HG03280 (cell line): ENCODE results near the gene RNASE7.

Experiments
- ATAC-seq: cut with Tn5 transposase; IDR thresholded peaks from one replicate; pipeline ENCODE4 v1.9.1; 2021; ENCODE audit warnings: mild to moderate bottlenecking, moderate library complexity; ENCODE audit not compliant: unreplicated experiment

The RNASE7 gene

GRCh38 chr14:21042918-21043317 lies 756 bp downstream of the RNASE7 start:
- ATAC-seq = no peak

DNA sequence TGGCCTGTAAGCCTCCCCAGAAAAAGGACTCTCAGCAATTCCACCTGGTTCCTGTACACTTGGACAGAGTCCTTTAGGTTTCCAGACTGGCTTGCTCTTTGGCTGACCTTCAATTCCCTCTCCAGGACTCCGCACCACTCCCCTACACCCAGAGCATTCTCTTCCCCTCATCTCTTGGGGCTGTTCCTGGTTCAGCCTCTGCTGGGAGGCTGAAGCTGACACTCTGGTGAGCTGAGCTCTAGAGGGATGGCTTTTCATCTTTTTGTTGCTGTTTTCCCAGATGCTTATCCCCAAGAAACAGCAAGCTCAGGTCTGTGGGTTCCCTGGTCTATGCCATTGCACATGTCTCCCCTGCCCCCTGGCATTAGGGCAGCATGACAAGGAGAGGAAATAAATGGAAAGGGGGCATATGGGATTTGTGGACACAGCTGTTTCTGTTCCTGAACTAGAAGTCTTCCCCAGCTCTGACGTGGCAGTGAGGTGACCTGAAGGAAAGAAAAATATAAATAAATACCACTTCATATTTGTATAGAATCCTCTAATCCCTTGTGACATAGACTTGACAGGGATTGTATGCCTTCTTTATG lies 1.3 kb downstream of the RNASE7 start:
- no peak for ATAC-seq

GRCh38 chr14:21043974-21044618 lies 1.9 kb downstream of the RNASE7 start:
- ATAC-seq = no peak

DNA sequence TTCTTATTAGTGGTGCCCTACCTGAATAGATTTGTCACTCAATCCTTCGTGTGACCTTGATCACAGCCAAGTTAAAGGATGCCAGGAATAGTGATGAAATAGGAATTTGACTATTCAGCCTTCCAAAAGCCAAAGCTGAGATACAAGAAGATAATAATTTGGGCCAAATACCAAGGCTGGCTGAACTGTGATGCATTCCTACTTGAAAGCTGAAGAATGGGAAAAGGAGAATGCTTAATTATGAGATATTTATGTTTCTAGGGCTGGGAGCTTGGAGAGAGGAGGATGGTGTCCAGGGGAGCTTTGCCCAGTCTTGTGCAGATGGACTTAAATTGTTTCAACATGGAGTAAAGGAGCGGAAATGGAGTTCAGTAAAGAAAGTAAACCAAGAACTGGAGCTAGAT lies 5.2 kb downstream of the RNASE7 start:
- no peak for ATAC-seq

- no peak for ATAC-seq
Observed at GRCh38 chr14:21048638-21049037, 6.5 kb downstream of the RNASE7 start.

DNA sequence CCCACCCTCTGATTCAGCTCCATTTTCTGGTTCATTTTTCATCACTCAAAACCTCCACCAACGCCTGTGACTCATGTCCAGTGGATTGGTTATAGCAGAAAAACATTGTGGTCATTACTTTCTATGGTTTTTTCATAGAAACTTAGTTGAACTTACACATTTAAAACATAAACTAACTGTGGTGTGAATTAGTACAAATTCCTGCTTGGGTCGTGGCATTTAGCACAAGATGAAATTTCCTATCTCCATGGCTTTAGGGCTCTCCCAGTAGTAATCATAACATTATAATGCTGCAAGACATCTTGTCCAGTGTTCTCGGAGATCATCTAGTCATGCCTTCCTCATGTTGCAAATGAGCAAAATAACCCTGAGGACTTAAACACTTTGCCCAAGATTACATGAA lies 7.1 kb downstream of the RNASE7 start:
- ATAC-seq = no peak

DNA sequence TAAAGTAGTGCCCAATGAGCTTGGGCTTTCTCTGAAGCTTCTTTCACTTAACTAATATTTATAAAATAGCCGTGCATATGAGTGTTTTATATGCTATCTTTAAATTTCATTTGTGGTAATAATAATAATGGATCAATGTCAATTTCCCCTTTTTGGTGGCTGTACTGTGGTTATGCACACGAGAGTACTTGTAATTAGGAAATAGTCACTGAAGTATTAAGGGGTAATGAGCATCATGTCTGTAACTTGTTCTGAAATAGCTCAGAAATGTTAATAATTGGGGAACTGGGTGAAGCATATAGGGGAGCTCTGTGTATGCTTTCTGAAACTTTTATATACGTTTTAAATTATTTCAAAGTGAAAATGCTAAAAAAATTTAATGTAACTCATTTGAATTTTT lies 8.4 kb downstream of the RNASE7 start:
- ATAC-seq = no peak

DNA sequence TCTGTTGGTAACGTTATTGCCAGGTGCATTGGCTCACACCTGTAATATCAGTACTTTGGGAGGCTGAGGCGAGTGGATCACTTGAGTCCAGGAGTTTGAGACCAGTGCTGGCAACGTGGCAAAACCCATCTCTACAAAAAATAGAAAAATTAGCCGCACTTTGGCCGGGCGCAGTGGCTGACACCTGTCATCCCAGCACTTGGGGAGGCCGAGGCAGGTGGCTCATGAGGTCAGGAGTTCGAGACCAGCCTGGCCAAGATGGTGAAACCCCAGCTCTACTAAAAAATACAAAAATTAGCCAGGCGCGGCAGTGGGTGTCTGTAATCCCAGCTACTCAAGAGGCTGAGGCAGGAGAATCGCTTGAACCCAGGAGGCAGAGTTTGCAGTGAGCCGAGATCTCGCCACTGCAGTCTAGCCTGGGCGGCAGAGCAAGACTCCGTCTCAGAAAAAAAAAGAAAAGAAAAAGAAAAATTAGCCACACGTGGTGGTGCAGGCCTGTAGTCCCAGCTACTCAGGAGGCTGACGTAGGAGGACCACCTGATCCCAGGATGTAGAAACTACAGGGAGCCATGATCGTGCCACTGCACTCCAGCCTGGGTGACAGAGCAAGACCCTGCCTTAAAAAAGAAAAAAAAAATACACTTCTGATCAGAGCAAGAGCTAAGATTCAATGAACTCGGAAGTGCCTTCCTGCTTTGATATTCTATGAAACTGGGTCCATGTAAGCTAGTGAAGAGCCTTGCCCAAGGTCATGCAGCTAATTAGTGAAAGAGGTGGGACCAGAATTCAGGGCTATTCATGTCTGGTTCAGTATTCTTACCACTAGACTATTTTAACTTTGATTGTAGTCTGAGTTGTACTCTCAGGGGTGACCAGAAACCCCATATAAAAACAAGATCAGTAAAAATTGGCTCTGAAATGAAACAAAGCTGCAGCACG lies 11.3 kb downstream of the RNASE7 start:
- ATAC-seq = no peak

DNA sequence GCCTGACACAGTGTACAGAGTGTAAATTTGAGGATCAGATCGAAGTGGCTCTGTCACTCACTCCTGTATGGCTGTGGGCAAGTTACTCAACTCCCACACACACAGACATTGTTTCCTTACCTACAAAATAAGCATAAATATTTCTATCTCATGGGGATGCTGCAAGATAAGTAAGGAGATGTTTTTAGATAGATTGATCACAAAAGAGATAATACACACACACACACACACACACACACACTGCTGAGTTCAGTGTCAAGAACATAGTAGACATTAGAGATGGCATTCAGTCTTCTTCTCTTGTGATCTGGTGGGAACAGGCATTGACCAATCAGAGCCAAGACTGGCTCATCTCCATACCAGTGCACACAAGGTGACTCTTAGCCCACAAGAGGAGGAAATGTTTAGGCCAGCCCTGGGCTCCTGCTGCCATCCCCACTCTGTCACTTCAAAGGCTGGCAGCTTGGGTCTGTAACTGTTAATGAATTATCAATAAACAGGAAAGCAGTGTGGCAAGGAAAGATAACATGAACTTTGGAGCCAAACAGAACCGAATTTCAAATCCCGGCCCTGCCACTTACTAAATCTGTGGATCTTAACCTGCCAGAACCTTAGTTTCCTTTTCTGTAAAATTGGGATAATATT lies 12.1 kb downstream of the RNASE7 start:
- no peak for ATAC-seq

DNA sequence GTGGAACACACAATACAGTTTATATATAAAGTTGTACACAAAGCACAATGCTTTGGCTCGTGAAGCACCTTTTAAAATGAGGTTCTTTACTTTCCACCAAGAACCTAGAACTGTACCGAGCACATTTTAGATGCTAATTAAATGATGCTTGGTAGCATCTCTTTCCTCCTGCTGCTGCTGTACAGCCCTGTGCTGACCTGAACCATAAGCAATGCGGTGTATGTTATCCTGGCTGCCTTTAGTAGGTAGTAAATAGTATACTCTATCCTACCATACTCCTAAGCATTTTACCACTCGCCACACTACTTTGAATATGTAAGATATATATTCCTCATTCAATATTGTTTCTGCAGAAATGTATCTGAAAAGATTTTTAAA lies 12.6 kb downstream of the RNASE7 start:
- ATAC-seq = no peak

DNA sequence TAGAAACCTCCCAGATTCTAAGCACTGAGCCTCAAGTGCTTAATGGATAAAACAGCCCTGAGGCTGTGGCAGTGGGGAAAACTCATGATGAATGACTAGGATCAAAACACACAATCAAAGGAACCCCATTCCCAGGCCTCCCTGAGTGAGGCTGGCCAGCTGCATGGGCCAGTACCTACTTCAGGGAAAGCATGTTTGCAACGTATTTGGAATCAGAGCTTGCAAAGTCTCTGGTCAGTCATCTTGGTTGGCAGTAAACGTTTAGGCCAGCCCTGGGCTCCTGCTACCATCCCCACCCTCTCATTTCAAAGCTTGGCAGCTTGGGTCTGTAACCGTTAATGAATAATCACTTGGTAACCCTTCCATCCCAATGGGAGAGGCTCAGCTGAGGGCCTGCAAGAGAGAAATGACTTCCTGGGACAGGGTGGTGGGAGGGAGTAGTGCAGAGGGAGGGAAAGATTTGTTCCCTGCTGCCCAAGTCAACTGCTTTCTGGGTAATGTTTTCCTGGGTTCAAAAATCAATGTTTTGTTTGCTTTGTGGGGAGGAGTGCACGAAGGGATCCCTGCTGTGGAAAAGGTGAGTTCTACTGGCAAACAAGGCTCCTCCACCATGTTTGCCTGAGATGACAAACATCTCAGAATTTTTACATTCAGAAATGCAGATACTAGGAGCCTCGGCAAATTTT lies 13.4 kb downstream of the RNASE7 start:
- ATAC-seq = no peak

DNA sequence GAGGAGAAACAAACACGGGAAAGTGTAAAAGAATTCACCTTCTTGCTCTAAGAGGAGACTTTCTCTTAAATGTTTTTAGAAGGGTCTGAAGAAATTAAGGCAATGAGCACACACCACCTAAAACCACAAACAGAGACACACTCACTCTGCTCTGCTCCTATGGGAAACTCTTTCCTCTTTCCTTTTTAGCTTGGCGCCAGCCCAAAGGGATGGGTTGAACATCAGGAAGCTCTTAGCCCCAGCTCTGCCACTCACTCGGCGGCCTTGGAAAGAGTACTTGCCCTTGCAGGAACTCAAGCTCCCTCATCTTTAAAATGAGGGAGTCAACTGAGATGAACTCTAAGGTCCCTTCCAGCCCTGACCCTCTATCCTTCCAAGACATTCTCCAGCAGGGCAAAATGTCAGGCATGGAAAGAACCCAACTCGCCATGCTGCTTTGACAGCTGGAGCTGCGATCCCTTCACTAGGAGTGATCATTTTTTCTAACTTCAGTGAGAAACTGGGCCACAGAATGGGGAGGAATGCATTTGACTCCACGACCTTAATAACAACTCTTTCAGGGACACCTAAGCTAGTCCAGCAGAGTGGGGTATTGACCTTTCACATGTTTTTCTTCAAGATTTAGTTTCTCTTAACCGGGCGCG lies 14.5 kb downstream of the RNASE7 start:
- ATAC-seq = no peak

DNA sequence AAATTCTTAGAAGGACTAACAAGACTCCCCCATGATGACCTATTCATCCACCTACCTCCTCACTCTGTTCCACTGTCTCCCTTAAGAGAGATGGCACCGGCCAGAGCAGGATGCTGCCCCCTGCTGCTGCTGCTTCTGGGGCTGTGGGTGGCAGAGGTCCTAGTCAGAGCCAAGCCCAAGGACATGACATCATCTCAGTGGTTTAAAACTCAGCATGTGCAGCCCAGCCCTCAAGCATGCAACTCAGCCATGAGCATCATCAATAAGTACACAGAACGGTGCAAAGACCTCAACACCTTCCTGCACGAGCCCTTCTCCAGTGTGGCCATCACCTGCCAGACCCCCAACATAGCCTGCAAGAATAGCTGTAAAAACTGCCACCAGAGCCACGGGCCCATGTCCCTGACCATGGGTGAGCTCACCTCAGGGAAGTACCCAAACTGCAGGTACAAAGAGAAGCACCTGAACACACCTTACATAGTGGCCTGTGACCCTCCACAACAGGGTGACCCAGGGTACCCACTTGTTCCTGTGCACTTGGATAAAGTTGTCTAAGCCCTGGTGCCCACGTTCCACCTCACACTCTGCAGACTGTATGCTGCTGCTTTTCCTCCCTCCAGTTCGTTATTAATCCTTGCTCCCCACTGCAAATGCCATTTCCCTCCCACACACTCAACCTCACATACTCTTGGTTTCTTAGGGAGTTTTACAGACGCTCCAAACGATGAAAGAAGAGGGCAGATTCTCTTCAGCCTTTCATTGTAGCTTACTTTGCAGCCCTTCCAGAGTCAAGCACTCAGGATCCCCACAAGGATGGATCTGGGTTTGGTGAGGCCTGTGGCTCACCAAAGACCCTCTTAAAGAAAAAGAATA lies 15.9 kb downstream of the RNASE7 start, which contains the start of gene RNASE8:
RNASE8 (plus strand) TSS at position 20 of the 873 bp plus-strand sequence; CDS start at position 91, 71 bp downstream.
- ATAC-seq = no peak

- ATAC-seq = no peak
Observed at GRCh38 chr14:21058903-21059302, 16.7 kb downstream of the RNASE7 start.

DNA sequence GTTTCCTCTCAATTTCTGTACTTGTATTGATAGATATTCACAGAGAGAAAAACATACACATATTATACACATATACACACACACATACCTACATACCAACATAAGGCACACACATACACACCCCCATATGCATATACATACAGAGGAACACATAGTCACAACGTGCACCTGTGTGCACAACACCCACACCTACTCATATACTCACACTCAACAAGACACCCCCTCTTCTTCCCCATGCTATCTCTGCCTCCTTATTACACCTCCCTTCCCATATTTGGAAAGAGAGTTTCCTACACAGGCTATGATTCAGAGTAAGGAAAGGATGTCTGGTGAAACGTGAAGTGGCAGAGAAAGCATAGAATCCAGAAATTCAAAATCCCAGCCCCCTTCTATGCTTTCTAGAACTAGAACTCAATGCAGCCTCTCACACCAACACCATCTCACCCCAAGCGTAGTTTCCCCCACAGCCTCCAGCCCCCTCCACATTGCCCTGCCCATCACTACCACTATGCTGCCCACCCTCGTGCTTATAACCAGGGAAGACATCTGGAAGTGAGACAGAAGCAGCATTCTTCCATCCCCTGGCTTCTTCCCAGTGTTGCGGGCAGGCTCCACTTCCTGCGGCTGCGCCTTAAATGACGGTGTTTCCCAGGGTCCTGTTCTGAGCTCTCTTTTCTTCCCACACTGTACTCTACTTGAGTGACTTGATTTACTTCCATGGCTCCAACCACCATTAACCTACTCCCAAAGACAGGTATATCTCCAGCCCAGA lies 17.9 kb downstream of the RNASE7 start:
- ATAC-seq = no peak

DNA sequence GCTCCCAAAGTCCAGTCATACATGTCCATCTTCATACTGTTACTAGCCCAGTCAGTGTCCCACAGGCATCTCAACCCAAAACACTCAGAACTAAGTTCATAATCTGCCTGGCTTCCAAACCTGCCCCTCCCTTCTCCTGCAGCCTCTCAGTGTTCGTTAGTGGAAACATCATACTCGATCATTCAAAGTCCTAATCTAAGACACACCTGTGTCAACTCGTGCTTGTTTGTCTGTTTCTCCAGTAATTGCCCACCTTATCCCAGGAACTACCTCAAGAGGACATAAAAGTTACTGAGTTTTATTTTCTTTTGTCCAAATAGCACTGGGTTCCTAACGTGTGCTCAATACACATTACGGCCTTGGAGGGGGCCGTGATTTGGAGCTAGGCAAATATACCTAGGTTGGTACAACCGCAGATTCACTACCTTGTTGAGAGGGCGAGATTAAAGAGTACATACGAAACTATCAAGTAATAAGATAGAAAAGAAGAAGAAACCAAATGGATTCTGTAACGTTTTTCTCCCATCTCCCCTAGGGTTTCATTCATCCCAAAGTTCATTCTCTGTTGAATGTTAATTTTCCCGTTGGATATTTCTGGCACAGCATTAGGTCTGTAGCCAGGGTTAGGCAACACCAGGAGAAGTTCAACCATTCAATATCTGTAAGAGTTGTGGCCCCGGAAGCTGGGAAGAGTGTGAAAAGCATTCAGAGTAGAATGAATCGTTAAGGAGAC lies 18.6 kb downstream of the RNASE7 start:
- no peak for ATAC-seq

DNA sequence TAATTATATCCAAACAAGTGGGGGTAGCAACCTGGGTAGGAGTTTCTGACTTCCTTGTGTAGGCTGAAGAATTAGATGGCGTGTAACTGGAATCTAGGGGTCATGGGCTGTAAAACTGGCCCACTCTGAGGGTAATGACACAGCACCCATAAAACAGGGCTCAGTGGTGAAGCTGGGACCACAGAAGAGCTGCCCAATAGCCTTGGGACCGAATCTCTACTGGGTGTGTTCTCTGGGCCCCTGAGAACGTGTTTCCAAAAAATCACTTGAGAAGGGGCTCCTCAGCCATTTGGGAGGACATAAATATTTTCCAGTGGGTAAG lies 19.1 kb downstream of the RNASE7 start:
- no peak for ATAC-seq

DNA sequence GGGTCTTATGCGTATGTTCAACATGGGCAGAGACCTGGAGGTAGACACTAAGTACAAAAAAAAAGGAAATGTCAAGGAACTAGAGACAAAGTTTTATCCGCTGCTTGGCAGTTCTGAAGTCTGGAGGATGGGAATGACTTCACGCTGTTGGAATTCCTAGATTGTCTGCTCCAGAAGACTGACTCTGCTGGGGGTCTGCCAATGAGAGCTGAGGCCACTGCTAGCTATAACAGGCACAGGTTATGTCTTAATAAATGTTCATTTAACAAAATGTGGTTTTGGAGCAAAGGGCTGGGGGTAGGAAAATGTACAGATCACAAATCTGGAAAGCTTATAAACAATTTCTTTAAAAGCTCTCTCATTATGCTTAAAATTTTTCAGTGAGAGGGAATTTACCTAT lies 21.3 kb downstream of the RNASE7 start:
- no peak for ATAC-seq
